GM12875 (cell line): Measurements from ENCODE around the gene TBC1D17.

ENCODE experiments used
- H3K4me3 ChIP-seq: one replicate; pipeline ENCODE4 v1.5.1; 2011; ENCODE audit warnings: low read depth, low read length, control low read depth
- CTCF ChIP-seq: IDR thresholded peaks from 2 replicates; pipeline ENCODE4 v1.5.1; 2011; ENCODE audit warnings: low read depth, mild to moderate bottlenecking, control low read depth, inconsistent platforms, low read length, moderate library complexity, borderline replicate concordance; ENCODE audit not compliant: insufficient read depth

The TBC1D17 gene

GRCh38 chr19:49835562-49835961, 41.9 kb upstream of the TBC1D17 start:
- no peak overlapping the region for H3K4me3 ChIP-seq
- no peak for TF ChIP-seq CTCF

GRCh38 chr19:49836176-49837008, 41.1 kb upstream of the TBC1D17 start:
- no peak overlapping the region for H3K4me3 ChIP-seq

GRCh38 chr19:49837009-49837310, 40.5 kb upstream of the TBC1D17 start:
- H3K4me3 ChIP-seq, result no peak overlapping the region
- TF ChIP-seq CTCF, result no peak

More at GRCh38 chr19:49836176-49837008, 41.1 kb upstream of the TBC1D17 start:
- no peak for TF ChIP-seq CTCF

- no peak for TF ChIP-seq CTCF
- no peak overlapping the region for H3K4me3 ChIP-seq
These were observed 40.1 kb upstream of the TBC1D17 start for GRCh38 chr19:49837425-49837824.

GRCh38 chr19:49838885-49839588, 38.5 kb upstream of the TBC1D17 start:
- H3K4me3 ChIP-seq, result no peak overlapping the region
- no peak for TF ChIP-seq CTCF

GRCh38 chr19:49839713-49840112, 37.8 kb upstream of the TBC1D17 start:
- no peak for TF ChIP-seq CTCF
- no peak overlapping the region for H3K4me3 ChIP-seq

- no peak for TF ChIP-seq CTCF
These were observed 37.2 kb upstream of the TBC1D17 start for GRCh38 chr19:49840321-49840720.

More at GRCh38 chr19:49840321-49840720, 37.2 kb upstream of the TBC1D17 start:
- H3K4me3 ChIP-seq, result no peak overlapping the region
